ENCODE measurements around the gene WDR54.

WDR54 gene, protein sequence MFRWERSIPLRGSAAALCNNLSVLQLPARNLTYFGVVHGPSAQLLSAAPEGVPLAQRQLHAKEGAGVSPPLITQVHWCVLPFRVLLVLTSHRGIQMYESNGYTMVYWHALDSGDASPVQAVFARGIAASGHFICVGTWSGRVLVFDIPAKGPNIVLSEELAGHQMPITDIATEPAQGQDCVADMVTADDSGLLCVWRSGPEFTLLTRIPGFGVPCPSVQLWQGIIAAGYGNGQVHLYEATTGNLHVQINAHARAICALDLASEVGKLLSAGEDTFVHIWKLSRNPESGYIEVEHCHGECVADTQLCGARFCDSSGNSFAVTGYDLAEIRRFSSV

DNA sequence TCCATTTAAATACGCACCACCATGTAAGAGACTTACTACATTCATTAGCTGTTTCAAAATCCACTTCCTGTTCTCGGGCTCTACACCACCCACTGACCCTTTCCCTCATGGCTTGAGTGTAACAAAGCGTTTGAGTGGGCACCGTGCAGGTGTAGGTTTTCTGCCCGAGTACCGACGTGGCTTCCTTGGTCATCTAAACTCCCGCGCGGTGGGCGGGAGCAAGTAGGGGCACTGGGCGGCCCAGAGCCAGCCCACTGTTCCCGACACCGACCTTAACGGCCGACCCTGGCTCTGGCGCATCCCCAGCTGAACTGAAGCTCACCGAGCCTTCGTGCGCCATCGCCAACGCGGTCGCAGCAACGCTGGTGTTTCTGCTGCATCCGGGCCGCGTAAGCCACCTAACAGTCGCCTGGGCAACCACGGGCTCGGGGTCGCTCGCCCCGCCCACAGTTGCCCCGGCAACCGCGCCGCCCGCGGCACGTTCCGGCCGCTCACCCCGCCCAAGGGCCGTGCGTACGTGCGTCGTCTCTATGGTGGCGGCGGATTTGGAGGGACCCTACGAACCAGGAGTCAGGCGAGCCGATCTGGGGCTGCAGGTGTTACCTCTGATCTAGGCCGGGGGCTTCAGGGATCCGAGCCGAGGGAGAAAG lies at the start of gene WDR54, which contains the start of gene C2orf81:
Gene WDR54, plus strand, starts transcription at position 510 of the 650 bp plus-strand sequence. CDS start 424 bp downstream, outside the sequence.
Gene C2orf81, minus strand, starts transcription at position 399 of the 650 bp plus-strand sequence. Its CDS starts 59 bp downstream, at position 340.
- peak in 50 of 56 donors; percentile 12 to 83 (median 60) for DNase-seq

DNA sequence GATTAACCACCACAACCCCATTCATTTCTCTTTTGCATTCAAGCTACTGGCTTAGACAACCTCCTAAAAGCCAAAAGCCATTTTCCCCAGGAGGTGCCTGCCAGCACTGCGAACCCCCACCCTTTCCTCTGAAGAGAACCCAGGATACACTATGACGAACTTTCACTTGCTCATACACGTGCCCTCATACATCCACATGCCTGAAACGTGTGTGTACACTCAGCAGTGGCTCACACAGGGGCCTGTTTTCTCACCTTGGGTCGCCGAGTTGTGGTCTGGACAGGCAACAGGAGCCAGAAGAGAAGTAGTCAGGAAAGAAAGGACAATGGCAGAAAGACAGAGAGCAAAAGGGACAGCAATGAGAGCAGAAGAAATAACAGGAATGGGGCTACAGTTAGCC lies 48.9 kb upstream of the WDR54 start:
- DNase-seq, result no peak

DNA sequence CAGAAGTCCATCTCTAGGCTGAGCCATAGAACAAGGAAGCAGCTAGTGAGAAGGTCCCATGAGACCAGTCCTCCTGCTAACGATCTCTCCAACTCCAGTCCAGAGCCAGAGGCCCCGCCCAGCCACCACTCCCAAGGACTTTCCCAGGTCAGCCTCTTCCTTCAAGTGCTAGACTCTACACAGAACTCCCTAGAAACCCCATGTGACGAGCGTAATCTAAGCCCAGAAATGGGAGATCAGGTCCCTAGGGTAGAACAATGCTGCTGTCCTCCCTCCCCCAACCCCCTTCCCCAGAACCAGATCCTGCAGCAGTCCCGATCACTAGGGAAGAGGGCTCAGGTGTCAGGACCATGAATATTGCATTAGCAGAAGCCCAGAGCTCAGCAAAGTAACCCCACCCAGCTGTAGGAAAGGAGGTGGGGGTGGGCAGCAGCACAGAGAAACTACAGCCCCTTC lies 48.3 kb upstream of the WDR54 start:
- peak in 1 of 56 donors; percentile 3 for DNase-seq

DNA sequence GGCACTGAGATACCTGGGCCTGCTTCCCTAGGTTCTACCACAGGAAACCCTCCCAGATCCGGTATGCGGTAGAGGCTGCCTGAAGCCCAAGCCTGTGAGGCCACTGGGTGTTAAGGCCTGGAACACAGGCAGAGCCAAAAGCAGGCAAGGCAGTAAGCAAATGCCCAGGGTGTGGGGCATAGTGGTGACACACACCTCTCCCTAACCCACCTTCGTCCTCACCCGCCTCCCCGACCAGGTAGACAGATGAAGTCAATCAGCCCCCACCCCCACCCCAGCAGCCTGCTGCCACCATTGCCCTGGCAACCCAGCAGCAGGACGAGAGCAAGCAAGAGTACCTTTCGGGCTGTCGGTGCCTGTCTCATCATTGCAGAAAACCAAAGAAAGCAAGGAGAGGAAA lies 47.5 kb upstream of the WDR54 start:
- peak in 9 of 56 donors; percentile 21 to 52 (median 37) for DNase-seq

DNA sequence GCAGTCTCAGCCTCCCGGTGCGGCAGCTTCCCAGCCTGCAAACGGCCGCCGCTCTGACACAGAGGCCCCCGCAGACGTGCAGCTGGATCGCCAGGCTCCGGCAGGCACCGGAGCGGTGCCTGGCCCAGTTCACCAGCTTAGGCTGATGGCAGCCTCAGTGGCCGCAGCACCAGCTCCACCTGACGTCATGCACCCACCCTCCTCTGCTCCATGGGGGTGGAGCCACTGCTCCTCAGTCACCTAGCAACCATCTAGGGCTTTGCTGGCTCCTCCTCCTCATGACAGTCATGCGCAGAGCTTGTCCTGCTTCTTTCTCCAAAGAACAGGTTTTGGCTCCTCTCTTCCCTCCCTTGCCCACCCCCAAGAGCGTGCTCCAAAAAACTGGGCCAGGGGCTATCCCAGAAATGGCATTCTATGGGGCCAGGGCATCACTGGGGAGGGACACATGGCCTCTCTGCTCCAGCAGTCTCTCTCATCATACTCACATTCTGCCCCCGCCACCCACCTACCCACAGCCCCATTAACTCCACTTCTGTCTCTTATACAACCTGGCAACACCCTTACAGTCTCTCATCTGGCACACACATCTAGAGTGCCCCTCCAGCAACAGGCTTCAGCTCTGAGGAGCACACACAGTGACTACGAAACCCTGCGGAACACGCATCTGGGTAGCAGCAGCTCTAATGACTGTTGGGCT lies 46.9 kb upstream of the WDR54 start:
- DNase-seq, result peak in 54 of 56 donors; percentile 38 to 99 (median 92)

DNA sequence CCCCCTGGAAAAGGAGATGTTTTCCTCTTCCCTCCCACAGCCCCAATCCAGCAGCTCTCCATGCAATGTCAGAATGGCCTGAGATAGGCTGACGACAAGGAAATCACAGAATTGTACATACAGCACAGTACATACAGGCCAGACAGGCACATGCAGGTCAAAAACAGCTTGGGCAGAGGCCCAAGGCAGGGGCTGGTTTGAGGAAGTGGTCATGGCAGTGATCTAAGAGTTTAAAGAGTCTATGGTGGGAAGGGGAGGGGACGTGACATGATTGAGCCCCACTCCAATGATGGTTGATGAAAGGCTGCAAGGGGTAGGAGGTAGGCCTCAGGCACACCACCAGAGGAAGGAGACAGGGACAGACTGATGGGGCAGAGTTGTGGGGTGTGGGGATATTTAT lies 45.7 kb upstream of the WDR54 start:
- no peak for DNase-seq

DNA sequence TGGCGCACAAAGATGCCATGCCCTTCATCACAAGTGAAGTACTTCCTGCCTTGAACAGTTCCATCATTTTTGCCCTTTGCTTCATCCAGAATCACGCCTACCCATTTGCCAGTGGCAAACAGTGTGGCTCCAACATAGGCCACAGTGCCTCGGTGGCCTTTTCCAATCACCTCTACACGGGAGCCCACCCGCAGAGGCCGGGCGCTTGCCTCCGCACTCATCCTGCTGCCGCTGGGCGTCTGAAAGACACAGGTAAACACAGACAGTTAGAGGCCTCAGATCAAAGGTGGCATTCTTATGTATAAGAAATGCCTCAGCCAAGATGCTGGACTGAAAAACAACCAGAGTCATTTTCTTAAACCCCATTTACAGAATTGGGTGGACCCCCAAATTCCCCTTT lies 43.5 kb upstream of the WDR54 start:
- DNase-seq, result no peak

DNA sequence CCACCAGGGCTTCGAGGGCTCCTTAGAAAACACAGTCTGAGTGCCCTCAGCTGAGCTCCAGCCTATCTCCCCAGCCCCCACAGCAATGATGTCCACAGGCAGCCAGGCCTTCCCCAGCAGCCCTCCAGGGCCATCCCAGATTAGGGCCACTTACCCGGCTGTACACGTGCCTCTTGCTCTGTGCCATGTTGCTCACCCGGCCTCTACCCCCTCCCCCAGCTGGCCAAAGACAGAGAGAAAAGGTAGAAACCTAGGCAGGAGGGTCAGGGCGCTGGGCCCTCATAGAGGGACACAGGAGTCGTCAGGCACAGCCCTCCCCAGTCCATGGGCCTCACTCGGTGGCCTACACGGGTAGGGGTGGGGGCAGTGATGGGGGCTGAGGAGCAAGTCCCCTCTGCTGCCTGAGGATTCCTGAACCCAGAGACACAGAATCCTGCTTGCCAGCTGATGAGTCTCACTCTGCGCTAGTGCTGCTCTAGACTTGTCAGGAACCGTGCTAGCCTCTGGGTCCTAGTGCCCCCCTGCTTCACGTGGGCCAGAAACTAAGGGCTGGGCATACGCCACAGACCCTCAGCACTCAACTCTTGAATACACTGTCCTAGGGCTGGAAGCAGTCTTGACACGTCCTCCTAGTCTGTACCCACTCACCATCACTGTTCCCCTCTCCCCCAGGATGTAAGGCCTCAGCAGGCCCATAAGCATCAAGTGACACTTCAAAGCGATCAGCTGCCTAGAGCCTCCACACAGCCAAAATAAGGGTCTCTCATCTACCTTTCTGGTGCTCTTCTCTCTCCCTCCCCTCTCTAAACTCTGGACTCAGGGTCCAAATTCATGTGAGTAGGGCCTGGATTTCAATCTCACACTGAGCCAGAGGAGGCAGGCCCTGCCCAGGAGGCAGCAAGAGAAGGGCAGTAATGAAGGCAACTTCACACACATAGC lies 41.4 kb upstream of the WDR54 start, which contains the start of gene DCTN1:
Gene DCTN1, minus strand, starts transcription at position 461 of the 939 bp plus-strand sequence. Its CDS starts 274 bp downstream, at position 187.
- DNase-seq, result peak in 53 of 56 donors; percentile 14 to 87 (median 69)

DNA sequence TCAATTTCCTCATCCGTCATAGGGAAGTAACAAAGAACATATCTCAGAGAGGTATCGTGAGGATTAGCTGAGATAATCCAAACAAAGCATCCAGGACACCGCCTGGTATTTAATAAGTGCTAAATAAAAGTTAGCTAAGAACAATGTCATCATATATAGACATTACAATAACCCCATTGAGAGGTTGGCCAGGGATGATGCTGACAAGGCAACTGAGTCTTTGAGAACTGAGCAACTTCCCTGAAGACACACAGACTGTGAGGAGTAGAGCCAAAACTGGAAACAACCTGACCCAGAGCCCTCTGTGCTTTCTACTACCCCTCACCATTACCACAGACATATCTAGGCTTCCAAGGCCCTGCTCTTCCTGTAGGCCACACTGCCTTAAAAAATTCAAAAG lies 39.8 kb upstream of the WDR54 start:
- DNase-seq, result no peak

DNA sequence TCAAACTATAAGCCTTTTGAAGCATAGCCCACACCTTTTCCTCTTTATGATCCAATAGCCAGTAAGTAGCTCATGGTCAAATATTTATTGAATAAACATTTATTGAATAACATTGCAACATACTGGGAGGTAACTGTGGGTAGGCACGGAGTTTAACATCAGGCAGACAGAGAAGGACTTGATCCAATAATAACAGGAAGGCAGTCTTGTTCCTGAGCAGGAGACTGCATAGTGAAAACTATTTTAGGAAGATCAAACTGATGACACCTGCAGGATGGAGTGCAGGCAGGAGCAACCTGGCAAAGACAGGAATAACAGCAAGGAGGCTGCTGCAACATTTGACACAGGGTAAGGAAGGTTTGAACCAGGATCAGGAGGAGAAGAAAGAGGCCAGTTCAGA lies 38.3 kb upstream of the WDR54 start:
- no peak for DNase-seq

DNA sequence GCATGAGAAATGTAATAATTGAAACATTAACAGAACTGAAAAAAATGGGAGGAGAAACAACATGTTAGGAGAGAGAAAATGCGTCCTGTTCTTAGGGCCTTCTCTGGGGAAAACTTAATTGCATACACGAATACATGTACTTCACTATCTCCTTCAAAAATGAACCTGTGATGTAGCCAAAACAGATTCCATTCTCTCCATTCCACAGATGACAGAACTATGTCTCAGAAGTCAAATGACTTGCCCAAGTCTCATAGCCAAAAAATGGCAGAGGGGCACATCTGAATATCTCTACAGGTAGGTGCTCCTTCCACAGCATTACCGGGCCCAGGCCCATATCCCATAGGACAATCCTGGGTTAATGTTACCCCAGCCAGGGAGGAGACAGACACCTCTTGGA lies 37.5 kb upstream of the WDR54 start:
- DNase-seq, result no peak

DNA sequence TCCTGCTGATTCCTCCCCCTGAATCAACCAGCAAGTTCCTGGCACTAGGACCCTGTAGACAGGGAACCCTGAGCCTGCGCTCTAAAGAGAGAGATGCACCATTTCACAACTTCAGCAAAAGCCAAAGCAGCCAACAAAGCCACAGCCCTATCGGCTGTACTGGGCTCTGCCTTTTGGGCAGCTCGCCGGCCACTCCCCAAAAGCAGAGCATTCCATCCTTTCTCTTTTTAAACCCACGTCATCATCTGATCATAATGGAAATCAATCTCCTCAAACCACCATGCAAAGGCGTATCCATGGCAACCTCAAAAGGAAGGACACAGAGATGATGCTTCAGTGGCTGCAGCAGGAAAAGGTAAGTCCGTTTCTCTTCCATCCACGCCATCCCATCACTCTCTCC lies 36.1 kb upstream of the WDR54 start:
- DNase-seq, result peak in 50 of 56 donors; percentile 12 to 83 (median 46)

DNA sequence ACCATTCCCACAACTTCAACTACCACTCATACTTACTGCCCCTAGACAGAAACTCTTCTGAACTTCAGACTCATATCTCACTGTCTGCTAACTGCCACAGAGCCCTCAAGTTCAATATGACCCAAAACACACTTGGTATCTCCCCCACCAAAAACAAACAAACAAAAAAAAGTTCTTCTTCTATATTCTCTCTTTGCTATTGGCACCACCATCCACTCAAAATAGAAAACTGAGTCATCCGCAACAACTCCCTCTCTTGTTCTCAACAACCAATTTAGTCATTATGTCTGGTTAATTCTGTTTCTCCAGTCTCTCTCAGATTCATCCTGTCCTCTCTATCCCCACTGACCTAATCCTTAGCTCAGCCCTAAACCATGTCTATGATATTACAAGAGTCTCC lies 34.2 kb upstream of the WDR54 start:
- DNase-seq, result peak in 1 of 56 donors; percentile 5

DNA sequence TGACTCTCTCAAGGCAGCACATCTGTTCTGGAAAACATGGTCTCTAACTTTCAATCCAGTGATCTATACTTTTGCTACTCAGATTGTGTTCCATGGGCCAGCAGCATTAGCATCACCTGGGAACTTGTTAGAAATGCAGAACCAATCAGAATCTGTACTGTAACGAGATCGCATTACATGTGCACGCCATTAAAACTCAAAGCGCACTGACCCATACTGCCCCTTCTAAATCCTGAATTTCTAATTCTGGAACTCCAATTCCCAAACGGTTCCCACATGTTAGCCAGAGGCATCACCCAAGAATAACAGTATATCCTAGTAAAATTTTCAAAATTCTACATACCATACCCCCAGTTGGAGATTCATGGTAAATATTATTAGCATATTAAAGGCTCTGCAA lies 30.9 kb upstream of the WDR54 start:
- no peak for DNase-seq

DNA sequence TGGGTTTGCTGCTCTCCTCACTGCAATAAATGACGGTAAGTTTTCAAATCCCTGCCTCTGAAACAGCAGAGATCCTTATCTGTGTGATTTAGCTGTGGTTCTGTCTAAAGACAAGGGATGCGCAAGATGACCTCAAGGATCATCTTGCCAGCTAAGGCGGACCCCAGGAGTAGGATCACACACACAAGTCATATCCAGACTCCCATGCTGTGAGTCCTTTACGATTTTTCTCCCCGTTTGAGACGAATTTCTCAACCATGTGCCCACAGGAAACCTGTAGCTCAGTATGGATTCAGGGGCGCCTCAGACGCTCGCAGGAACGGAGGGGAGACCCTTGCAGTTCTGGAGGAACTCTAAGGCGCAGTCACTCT lies 30.3 kb upstream of the WDR54 start:
- peak in 3 of 56 donors; percentile 44 to 57 (median 51) for DNase-seq

DNA sequence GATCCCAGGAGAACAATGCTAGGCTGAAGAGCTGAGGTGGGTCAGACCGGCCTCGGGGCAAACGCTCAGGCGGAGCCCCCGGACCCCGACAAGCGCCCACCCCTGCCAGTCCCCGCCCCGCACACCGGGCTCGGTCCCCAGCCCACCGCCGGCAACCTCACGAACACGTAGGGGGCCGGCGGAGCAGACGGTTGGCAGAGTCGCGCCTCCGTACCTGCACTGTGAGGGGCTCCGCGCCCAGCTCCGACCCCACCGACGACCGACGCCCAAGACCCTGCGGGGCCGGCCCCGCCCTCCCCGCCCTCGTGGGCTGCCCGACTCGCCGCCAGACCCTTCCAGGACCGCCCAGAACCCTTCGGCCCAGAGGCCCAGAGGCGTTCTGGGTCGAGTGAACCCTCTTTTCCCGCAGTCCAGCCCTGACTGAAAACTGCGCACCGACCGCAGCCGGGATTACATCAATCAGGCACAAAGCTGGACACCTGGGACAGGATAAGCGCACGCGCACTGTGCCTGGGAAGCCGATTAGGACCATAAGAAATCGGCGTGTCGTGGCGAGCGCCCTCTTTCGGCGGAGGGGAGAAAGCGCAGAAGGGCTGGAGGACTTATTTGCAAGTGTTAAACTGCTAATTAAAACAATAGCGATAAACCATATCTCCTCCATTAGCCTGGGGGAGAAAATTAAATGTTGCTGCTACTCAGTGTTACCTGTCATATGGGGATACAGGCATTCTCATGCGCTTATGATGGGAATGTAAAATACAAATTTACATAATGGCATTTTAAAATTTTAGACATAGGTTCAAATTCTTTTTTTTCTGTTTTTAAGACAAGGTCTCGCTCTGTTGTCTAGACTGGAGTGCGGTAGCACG lies 29.7 kb upstream of the WDR54 start:
- peak; percentile 42 to 96 (median 85) for DNase-seq

DNA sequence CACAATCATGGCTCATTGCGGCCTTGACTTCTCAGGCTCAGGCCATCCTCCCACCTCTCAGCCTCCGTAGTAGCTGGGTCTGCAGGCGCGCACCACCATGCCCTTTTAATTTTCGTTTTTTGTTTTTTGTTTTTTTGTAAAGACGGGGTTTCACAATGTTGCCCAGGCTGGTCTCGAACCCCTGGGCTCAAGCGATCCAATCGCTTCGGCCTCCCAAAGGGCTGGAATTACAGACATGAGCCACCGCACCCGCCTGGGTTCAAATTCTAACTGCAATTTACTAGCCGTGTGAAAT lies 29.1 kb upstream of the WDR54 start:
- no peak for DNase-seq

DNA sequence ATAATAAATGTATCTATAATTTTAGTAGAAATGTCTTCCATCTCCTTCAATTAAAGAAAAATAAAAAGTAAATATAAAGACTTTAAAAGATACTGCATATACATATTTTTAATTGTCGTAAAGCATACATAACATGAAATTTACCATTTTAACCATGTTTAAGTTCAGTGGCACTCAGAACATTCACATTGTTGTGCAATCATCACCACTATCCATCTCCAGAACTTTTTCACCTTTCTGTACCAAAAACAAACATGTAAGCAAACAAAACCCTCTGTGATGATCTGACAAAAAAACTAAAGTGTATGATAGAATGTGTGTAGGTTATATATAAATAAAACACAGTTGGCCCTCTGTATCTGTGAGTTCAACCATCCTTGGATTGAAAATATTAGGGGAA lies 28.0 kb upstream of the WDR54 start:
- no peak for DNase-seq

DNA sequence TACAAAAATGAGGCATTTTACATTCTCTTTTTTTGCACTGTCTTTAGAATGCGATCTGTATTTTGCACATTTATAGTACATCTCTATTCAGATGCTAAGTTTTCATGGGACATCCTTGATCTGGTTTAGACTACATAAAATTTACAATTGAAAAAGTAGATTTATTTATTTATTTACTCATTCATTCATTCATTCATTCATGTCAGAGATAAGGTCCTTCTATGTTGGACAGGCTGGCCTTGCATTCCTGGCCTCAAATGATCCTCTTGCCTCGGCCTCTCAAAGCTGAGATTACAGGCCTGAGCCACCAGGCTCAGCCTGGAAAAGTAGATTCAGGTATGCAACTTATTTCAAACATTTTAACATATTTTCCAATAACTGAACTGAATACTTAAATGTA lies 25.4 kb upstream of the WDR54 start:
- DNase-seq, result no peak

DNA sequence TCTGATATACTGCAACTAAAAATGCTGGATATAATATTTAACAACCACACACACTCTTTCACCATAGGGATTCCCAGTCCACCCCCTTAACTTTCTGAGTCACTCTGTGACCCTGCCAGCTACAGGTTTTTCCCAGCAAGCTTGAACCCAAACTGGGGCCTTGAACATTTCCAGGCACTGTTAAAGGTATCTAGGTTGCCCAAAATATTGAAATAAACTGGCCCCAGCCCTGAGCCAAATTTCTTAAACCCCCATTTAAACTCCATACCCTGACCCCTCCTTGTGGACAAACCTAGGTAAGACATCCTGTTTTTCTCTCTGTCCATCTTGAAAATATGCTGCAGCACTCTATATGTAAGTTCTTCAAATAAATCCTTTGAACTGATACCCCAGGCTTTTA lies 21.7 kb upstream of the WDR54 start:
- no peak for DNase-seq
